Kidney epithelial cell (primary cell): ENCODE measurements around the gene ATXN10. TPM values are rescaled to one million over a fixed set of nuclear protein-coding genes. Genes with fewer than 3 reads are reported as not detected.
"Not testable (repeated sequence)": the region's sequence is repeated elsewhere in the genome, so short reads cannot be mapped to it uniquely, and the experiment has no call there.

Source experiments
- DNase-seq: peaks from one replicate; pipeline ENCODE4 v3.0.0-alpha.2; 2010; ENCODE audit warnings: low read depth
- H3K27me3 ChIP-seq: 2 replicates; pipeline ENCODE4 v1.6.0; 2011; ENCODE audit warnings: low read length; ENCODE audit not compliant: control insufficient read depth, insufficient read depth
- H3K36me3 ChIP-seq: 2 replicates; pipeline ENCODE4 v1.5.1; 2011; ENCODE audit warnings: low read length; ENCODE audit not compliant: control insufficient read depth, insufficient read depth
- H3K4me3 ChIP-seq: 2 replicates; pipeline ENCODE4 v1.5.1; 2011; ENCODE audit warnings: low read depth, mild to moderate bottlenecking, control low read depth, low read length
- CTCF ChIP-seq: IDR thresholded peaks from 2 replicates; pipeline ENCODE4 v1.5.1; 2011; ENCODE audit warnings: mild to moderate bottlenecking, moderate library complexity, low read length, control low read depth, inconsistent platforms; ENCODE audit not compliant: insufficient read depth, poor library complexity, severe bottlenecking
- total RNA-seq: library from RNA; depleted of rRNA; stranded (reverse); fragments of >200 nt; gene quantifications from 2 replicates; pipeline ENCODE4 v1.2.3, GENCODE V29; 2015

Gene ATXN10
- 107 and 127 TPM in 2 replicates for total RNA-seq

- no peak for DNase-seq
- H3K4me3 ChIP-seq: peak within 1 kb of the TSS; percentile 74
- no peak for TF ChIP-seq CTCF
- no peaks in the 10 kb centered on the region for H3K27me3 ChIP-seq
- no peaks in the 10 kb centered on the region for H3K36me3 ChIP-seq
Measured at GRCh38 chr22:45671783-45672563, at the start of gene ATXN10. ATXN10 (plus strand) TSS chr22:45671834; CDS start chr22:45672064, 230 bp downstream.

- no peak for DNase-seq
- no peak for TF ChIP-seq CTCF
Measured at GRCh38 chr22:45621836-45622600, 49.6 kb upstream of the ATXN10 start.

GRCh38 chr22:45623464-45624145 is 48.0 kb upstream of the ATXN10 start:
- not testable (repeated sequence) for H3K27me3 ChIP-seq, H3K4me3 ChIP-seq, H3K36me3 ChIP-seq, DNase-seq

More at GRCh38 chr22:45621836-45622600, 49.6 kb upstream of the ATXN10 start:
- H3K4me3 ChIP-seq: no peak overlapping the region
- H3K27me3 ChIP-seq: no peaks in the 10 kb centered on the region
- H3K36me3 ChIP-seq: no peaks in the 10 kb centered on the region

GRCh38 chr22:45626198-45626651 is 45.4 kb upstream of the ATXN10 start:
- Histone ChIP-seq H3K27me3 (no peaks in the 10 kb centered on the region), H3K4me3 (no peak overlapping the region), H3K36me3 (no peaks in the 10 kb centered on the region)
- no peak for TF ChIP-seq CTCF
- no peak for DNase-seq

- Histone ChIP-seq H3K4me3 (no peak overlapping the region), H3K36me3 (no peaks in the 10 kb centered on the region), H3K27me3 (no peaks in the 10 kb centered on the region)
- no peak for TF ChIP-seq CTCF
- DNase-seq: no peak
Measured at GRCh38 chr22:45627489-45628233, 44.0 kb upstream of the ATXN10 start.

- DNase-seq: no peak
- no peak overlapping the region for H3K4me3 ChIP-seq
- TF ChIP-seq CTCF: no peak
- H3K27me3 ChIP-seq: no peaks in the 10 kb centered on the region
- H3K36me3 ChIP-seq: no peaks in the 10 kb centered on the region
Measured at GRCh38 chr22:45628515-45628914, 43.1 kb upstream of the ATXN10 start.
